ENCODE results near the gene PDLIM4. TPM values are rescaled to one million over a fixed set of nuclear protein-coding genes. Genes with fewer than 3 reads are reported as not detected.

PDLIM4 gene
- polyA plus RNA-seq, 1 donor (not counting 4 experiments of a cell fraction or from before 2014, with no cell fraction given), result 38.3 TPM

- H3K9me3 ChIP-seq (ENCODE audit: control insufficient read depth, low read depth, low read length), result no peaks in the 10 kb centered on the region
- peaks cover 12 to 14% of the 10 kb centered on the region in 2 experiments for H3K36me3 ChIP-seq (ENCODE audit: control insufficient read depth in 2 of 2, extremely low read depth in 1 of 2, insufficient read depth in 2 of 2, low read length in 2 of 2)
- FAIRE-seq (no peak), DNase-seq (ENCODE audit: low read depth, low spot score) (no peak)
- H3K9ac ChIP-seq (ENCODE audit: control insufficient read depth, extremely low read depth, insufficient read depth, low read length), result no peak overlapping the region
- no peaks in the 10 kb centered on the region for H3K27me3 ChIP-seq (ENCODE audit: control insufficient read depth, extremely low read depth, insufficient read depth, low read length)
- TF ChIP-seq, protein P1, sequence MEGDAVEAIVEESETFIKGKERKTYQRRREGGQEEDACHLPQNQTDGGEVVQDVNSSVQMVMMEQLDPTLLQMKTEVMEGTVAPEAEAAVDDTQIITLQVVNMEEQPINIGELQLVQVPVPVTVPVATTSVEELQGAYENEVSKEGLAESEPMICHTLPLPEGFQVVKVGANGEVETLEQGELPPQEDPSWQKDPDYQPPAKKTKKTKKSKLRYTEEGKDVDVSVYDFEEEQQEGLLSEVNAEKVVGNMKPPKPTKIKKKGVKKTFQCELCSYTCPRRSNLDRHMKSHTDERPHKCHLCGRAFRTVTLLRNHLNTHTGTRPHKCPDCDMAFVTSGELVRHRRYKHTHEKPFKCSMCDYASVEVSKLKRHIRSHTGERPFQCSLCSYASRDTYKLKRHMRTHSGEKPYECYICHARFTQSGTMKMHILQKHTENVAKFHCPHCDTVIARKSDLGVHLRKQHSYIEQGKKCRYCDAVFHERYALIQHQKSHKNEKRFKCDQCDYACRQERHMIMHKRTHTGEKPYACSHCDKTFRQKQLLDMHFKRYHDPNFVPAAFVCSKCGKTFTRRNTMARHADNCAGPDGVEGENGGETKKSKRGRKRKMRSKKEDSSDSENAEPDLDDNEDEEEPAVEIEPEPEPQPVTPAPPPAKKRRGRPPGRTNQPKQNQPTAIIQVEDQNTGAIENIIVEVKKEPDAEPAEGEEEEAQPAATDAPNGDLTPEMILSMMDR (optimal IDR thresholded peaks at IDR 0.05 in 1 of 3, IDR thresholded peaks at IDR 0.05 in 1 of 3, conservative IDR thresholded peaks at IDR 0.05 in 1 of 3; ENCODE audit: extremely low read depth in 1 of 3, insufficient read depth in 2 of 3, low read length in 3 of 3), result no peak
- TF ChIP-seq EZH2 (IDR thresholded peaks at IDR 0.05; ENCODE audit: low read length), result no peak
- H3K79me2 ChIP-seq (ENCODE audit: control insufficient read depth, insufficient read depth, low read length), result no peaks in the 10 kb centered on the region
- H3K4me2 ChIP-seq (ENCODE audit: control insufficient read depth, extremely low read depth, insufficient read depth, low read depth, low read length), result no peak overlapping the region
- H3K9me1 ChIP-seq (ENCODE audit: control insufficient read depth, extremely low read depth, insufficient read depth, low read length), result no peaks in the 10 kb centered on the region
- no peak overlapping the region for H2AFZ ChIP-seq (ENCODE audit: control insufficient read depth, low read length)
- H3K27ac ChIP-seq (ENCODE audit: control insufficient read depth, insufficient read depth, low read length), result no peak overlapping the region
- peaks cover 6% of the 10 kb centered on the region for H3K4me1 ChIP-seq (ENCODE audit: control insufficient read depth, extremely low read depth, insufficient read depth, low read length)
- no peaks in the 10 kb centered on the region for H4K20me1 ChIP-seq (ENCODE audit: control insufficient read depth, extremely low read depth, insufficient read depth, low read length)
- dilution Hi-C loops (cut with MboI; ENCODE audit: extremely low pct_ligation_motif_present, low sequenced_read_pairs), result no loop called here
- H3K4me3 ChIP-seq (ENCODE audit: control insufficient read depth in 2 of 3, extremely low read depth in 1 of 3, insufficient read depth in 2 of 3, low read depth in 1 of 3, low read length in 3 of 3), result no peak overlapping the region
Observed at GRCh38 chr5:132321109-132321721, 63.7 kb downstream of the PDLIM4 start.

- no peak for FAIRE-seq
- H3K27me3 ChIP-seq (ENCODE audit: control insufficient read depth, extremely low read depth, insufficient read depth, low read length), result no peaks in the 10 kb centered on the region
Observed at GRCh38 chr5:132322266-132322665, 64.8 kb downstream of the PDLIM4 start.

More at GRCh38 chr5:132322266-132322665, 64.8 kb downstream of the PDLIM4 start:
- Histone ChIP-seq H3K9ac (ENCODE audit: control insufficient read depth, extremely low read depth, insufficient read depth, low read length) (no peak overlapping the region), H3K4me3 (ENCODE audit: control insufficient read depth in 2 of 3, extremely low read depth in 1 of 3, insufficient read depth in 2 of 3, low read depth in 1 of 3, low read length in 3 of 3) (no peak overlapping the region), H3K27ac (ENCODE audit: control insufficient read depth, insufficient read depth, low read length) (no peak overlapping the region), H3K9me1 (ENCODE audit: control insufficient read depth, extremely low read depth, insufficient read depth, low read length) (no peaks in the 10 kb centered on the region), H3K4me2 (ENCODE audit: control insufficient read depth, extremely low read depth, insufficient read depth, low read depth, low read length) (no peak overlapping the region), H3K79me2 (ENCODE audit: control insufficient read depth, insufficient read depth, low read length) (no peaks in the 10 kb centered on the region), H2AFZ (ENCODE audit: control insufficient read depth, low read length) (no peak overlapping the region), H3K36me3 (ENCODE audit: control insufficient read depth in 2 of 2, extremely low read depth in 1 of 2, insufficient read depth in 2 of 2, low read length in 2 of 2) (peaks cover 12 to 14% of the 10 kb centered on the region in 2 experiments), H4K20me1 (ENCODE audit: control insufficient read depth, extremely low read depth, insufficient read depth, low read length) (no peaks in the 10 kb centered on the region), H3K9me3 (ENCODE audit: control insufficient read depth, low read depth, low read length) (no peaks in the 10 kb centered on the region), H3K4me1 (ENCODE audit: control insufficient read depth, extremely low read depth, insufficient read depth, low read length) (peaks cover 6% of the 10 kb centered on the region)
- no peak for DNase-seq (ENCODE audit: low read depth, low spot score)
- dilution Hi-C loops (cut with MboI; ENCODE audit: extremely low pct_ligation_motif_present, low sequenced_read_pairs), result no loop called here
- TF ChIP-seq EZH2 (IDR thresholded peaks at IDR 0.05; ENCODE audit: low read length), result no peak

Other genes with a start within 250 kb of the PDLIM4 start
- gene ACSL6, start 246.0 kb upstream of the PDLIM4 start, polyA plus RNA-seq, result 0.18 to 0.22 TPM (median 0.18 TPM) in 3 replicates
- gene IL3, start 197.0 kb upstream of the PDLIM4 start, polyA plus RNA-seq, result not detected in 3 replicates
- 6.9 to 9.2 TPM (median 7.2 TPM) in 3 replicates for gene CSF2, start 183.9 kb upstream of the PDLIM4 start, polyA plus RNA-seq
- gene P4HA2, start 29.8 kb upstream of the PDLIM4 start, polyA plus RNA-seq, result 93.6 to 158 TPM (median 112 TPM) in 3 replicates
- gene SLC22A4, start 36.7 kb downstream of the PDLIM4 start, polyA plus RNA-seq, result 1.00 to 1.5 TPM (median 1.4 TPM) in 3 replicates
- 14.8 to 23.0 TPM (median 21.5 TPM) in 3 replicates for gene SLC22A5, start 112.0 kb downstream of the PDLIM4 start, polyA plus RNA-seq
- gene IRF1, start 233.1 kb downstream of the PDLIM4 start, polyA plus RNA-seq, result 3.7 to 16.4 TPM (median 6.2 TPM) in 3 replicates

Measured in keratinocyte (primary cell).